ENCODE data around the gene TRIM2. TPM values are rescaled to one million over a fixed set of nuclear protein-coding genes. Genes with fewer than 3 reads are reported as not detected.
A peak's percentile ranks its signal among the peaks of the same experiment; 100 is the strongest.

The TRIM2 gene
- total RNA-seq, 2 donors from 2014 or later = 1.3 to 1.4 TPM

GRCh38 chr4:153327247-153327646 is 123.0 kb downstream of the TRIM2 start:
- no peaks in the 10 kb centered on the region for H3K27me3 Mint-ChIP-seq (ENCODE audit: low read depth)
- no peak overlapping the region for H3K4me3 Mint-ChIP-seq
- H3K36me3 Mint-ChIP-seq (ENCODE audit: insufficient read depth in 2 of 2) = no peaks in the 10 kb centered on the region
- DNase-seq = no peak
- H3K27ac Mint-ChIP-seq = no peak overlapping the region
- no peak for ATAC-seq (replicated peaks in 1 of 2)
- H3K4me1 Mint-ChIP-seq (ENCODE audit: low read depth) = no peaks in the 10 kb centered on the region
- no peaks in the 10 kb centered on the region for H3K9me3 Mint-ChIP-seq

- Mint-ChIP-seq H3K4me1 (ENCODE audit: low read depth) (peaks cover 5% of the 10 kb centered on the region), H3K36me3 (ENCODE audit: insufficient read depth in 2 of 2) (no peaks in the 10 kb centered on the region), H3K27me3 (ENCODE audit: low read depth) (no peaks in the 10 kb centered on the region), H3K27ac (no peak overlapping the region), H3K9me3 (no peaks in the 10 kb centered on the region), H3K4me3 (no peak overlapping the region)
- DNase-seq (no peak), ATAC-seq (replicated peaks in 1 of 2) (no peak)
Observed at GRCh38 chr4:153332936-153333335, 128.7 kb downstream of the TRIM2 start.

- no peaks in the 10 kb centered on the region for H3K9me3 Mint-ChIP-seq
- ATAC-seq (replicated peaks in 1 of 2) (no peak), DNase-seq (no peak)
- no peak overlapping the region for H3K27ac Mint-ChIP-seq
- no peak overlapping the region for H3K4me3 Mint-ChIP-seq
- H3K4me1 Mint-ChIP-seq (ENCODE audit: low read depth) = peaks cover 5% of the 10 kb centered on the region
- no peaks in the 10 kb centered on the region for H3K36me3 Mint-ChIP-seq (ENCODE audit: insufficient read depth in 2 of 2)
- no peaks in the 10 kb centered on the region for H3K27me3 Mint-ChIP-seq (ENCODE audit: low read depth)
Observed at GRCh38 chr4:153333874-153334273, 129.6 kb downstream of the TRIM2 start.

GRCh38 chr4:153335665-153336064 is 131.4 kb downstream of the TRIM2 start:
- H3K4me1 Mint-ChIP-seq (ENCODE audit: low read depth) = peaks cover 5% of the 10 kb centered on the region
- H3K36me3 Mint-ChIP-seq (ENCODE audit: insufficient read depth in 2 of 2) = no peaks in the 10 kb centered on the region
- no peaks in the 10 kb centered on the region for H3K27me3 Mint-ChIP-seq (ENCODE audit: low read depth)
- H3K9me3 Mint-ChIP-seq = no peaks in the 10 kb centered on the region
- no peak overlapping the region for H3K4me3 Mint-ChIP-seq
- ATAC-seq (replicated peaks in 1 of 2) (no peak), DNase-seq (no peak)
- H3K27ac Mint-ChIP-seq = no peak overlapping the region

- Mint-ChIP-seq H3K9me3 (no peaks in the 10 kb centered on the region), H3K4me1 (ENCODE audit: low read depth) (peaks cover 11% of the 10 kb centered on the region), H3K4me3 (no peak overlapping the region), H3K36me3 (ENCODE audit: insufficient read depth in 2 of 2) (no peaks in the 10 kb centered on the region), H3K27me3 (ENCODE audit: low read depth) (no peaks in the 10 kb centered on the region), H3K27ac (no peak overlapping the region)
- DNase-seq (no peak), ATAC-seq (replicated peaks in 1 of 2) (no peak)
Observed at GRCh38 chr4:153337686-153338085, 133.4 kb downstream of the TRIM2 start.

GRCh38 chr4:153341575-153342090 is 137.4 kb downstream of the TRIM2 start:
- Mint-ChIP-seq H3K36me3 (ENCODE audit: insufficient read depth in 2 of 2) (peaks cover 0 to under 1% of the 10 kb centered on the region in 2 donors), H3K27me3 (ENCODE audit: low read depth) (no peaks in the 10 kb centered on the region)

GRCh38 chr4:153342751-153343552 is 138.7 kb downstream of the TRIM2 start:
- ATAC-seq (replicated peaks in 1 of 2) = no peak

More at GRCh38 chr4:153341575-153342090, 137.4 kb downstream of the TRIM2 start:
- no peak overlapping the region for H3K27ac Mint-ChIP-seq
- DNase-seq = no peak
- no peaks in the 10 kb centered on the region for H3K9me3 Mint-ChIP-seq
- ATAC-seq (replicated peaks in 1 of 2) = no peak
- H3K4me3 Mint-ChIP-seq = no peak overlapping the region
- peaks cover 13% of the 10 kb centered on the region for H3K4me1 Mint-ChIP-seq (ENCODE audit: low read depth)

GRCh38 chr4:153344131-153345011 is 140.1 kb downstream of the TRIM2 start, which contains the start of gene MND1:
MND1 (plus strand) TSS chr4:153344688; CDS start chr4:153344738, 50 bp downstream.
- peaks cover 38% of the 10 kb centered on the region for H3K4me1 Mint-ChIP-seq (ENCODE audit: low read depth)
- ATAC-seq (replicated peaks in 1 of 2) = peak; percentile 93 to 97
- peak within 1 kb of the TSS; percentile 90 to 91 for H3K4me3 Mint-ChIP-seq
- H3K9me3 Mint-ChIP-seq = no peaks in the 10 kb centered on the region
- peak within 1 kb of the TSS; percentile 62 for H3K27ac Mint-ChIP-seq
- peak; percentile 95 to 96 for DNase-seq
- H3K27me3 Mint-ChIP-seq (ENCODE audit: low read depth) = no peaks in the 10 kb centered on the region
- H3K36me3 Mint-ChIP-seq (ENCODE audit: insufficient read depth in 2 of 2) = peaks cover under 1 to 2% of the 10 kb centered on the region in 2 donors

More at GRCh38 chr4:153342751-153343552, 138.7 kb downstream of the TRIM2 start:
- H3K27ac Mint-ChIP-seq = no peak overlapping the region
- H3K4me3 Mint-ChIP-seq = peak overlapping the region; percentile 25 to 91
- H3K27me3 Mint-ChIP-seq (ENCODE audit: low read depth) = no peaks in the 10 kb centered on the region
- H3K4me1 Mint-ChIP-seq (ENCODE audit: low read depth) = peaks cover 26% of the 10 kb centered on the region
- no peaks in the 10 kb centered on the region for H3K9me3 Mint-ChIP-seq
- no peak for DNase-seq
- H3K36me3 Mint-ChIP-seq (ENCODE audit: insufficient read depth in 2 of 2) = peaks cover 0 to 2% of the 10 kb centered on the region in 2 donors

- ATAC-seq (replicated peaks in 1 of 2) = peak; percentile 44 to 54
- Mint-ChIP-seq H3K27ac (peak overlapping the region; percentile 62), H3K4me1 (ENCODE audit: low read depth) (peaks cover 42% of the 10 kb centered on the region), H3K9me3 (no peaks in the 10 kb centered on the region), H3K4me3 (peak overlapping the region; percentile 90 to 91), H3K27me3 (ENCODE audit: low read depth) (no peaks in the 10 kb centered on the region), H3K36me3 (ENCODE audit: insufficient read depth in 2 of 2) (peaks cover 2 to 5% of the 10 kb centered on the region in 2 donors)
- peak; percentile 55 to 56 for DNase-seq
Observed at GRCh38 chr4:153345012-153345981, 141.1 kb downstream of the TRIM2 start.

- Mint-ChIP-seq H3K27me3 (ENCODE audit: low read depth) (no peaks in the 10 kb centered on the region), H3K4me3 (peak overlapping the region; percentile 90 to 91), H3K27ac (no peak overlapping the region), H3K36me3 (ENCODE audit: insufficient read depth in 2 of 2) (peaks cover 2 to 6% of the 10 kb centered on the region in 2 donors), H3K9me3 (no peaks in the 10 kb centered on the region), H3K4me1 (ENCODE audit: low read depth) (peaks cover 42% of the 10 kb centered on the region)
- ATAC-seq (replicated peaks in 1 of 2) (no peak), DNase-seq (no peak)
Observed at GRCh38 chr4:153346031-153346430, 141.8 kb downstream of the TRIM2 start.

GRCh38 chr4:153346563-153346962 is 142.3 kb downstream of the TRIM2 start:
- no peaks in the 10 kb centered on the region for H3K27me3 Mint-ChIP-seq (ENCODE audit: low read depth)
- no peak overlapping the region for H3K27ac Mint-ChIP-seq
- H3K9me3 Mint-ChIP-seq = no peaks in the 10 kb centered on the region
- H3K4me1 Mint-ChIP-seq (ENCODE audit: low read depth) = peaks cover 42% of the 10 kb centered on the region
- H3K4me3 Mint-ChIP-seq = peak overlapping the region; percentile 21 to 25
- H3K36me3 Mint-ChIP-seq (ENCODE audit: insufficient read depth in 2 of 2) = peaks cover 2 to 6% of the 10 kb centered on the region in 2 donors
- DNase-seq (no peak), ATAC-seq (replicated peaks in 1 of 2) (no peak)

- H3K4me3 Mint-ChIP-seq = no peak overlapping the region
- no peaks in the 10 kb centered on the region for H3K9me3 Mint-ChIP-seq
Observed at GRCh38 chr4:153347117-153347516, 142.9 kb downstream of the TRIM2 start.

More at GRCh38 chr4:153347117-153347516, 142.9 kb downstream of the TRIM2 start:
- Mint-ChIP-seq H3K27me3 (ENCODE audit: low read depth) (no peaks in the 10 kb centered on the region), H3K36me3 (ENCODE audit: insufficient read depth in 2 of 2) (peaks cover 2 to 6% of the 10 kb centered on the region in 2 donors), H3K27ac (no peak overlapping the region), H3K4me1 (ENCODE audit: low read depth) (peaks cover 40% of the 10 kb centered on the region)
- ATAC-seq (replicated peaks in 1 of 2) (no peak), DNase-seq (no peak)
